A549 (cell line): ENCODE measurements around the gene ANKS1B.

Source experiments
- CBX2 ChIP-seq: fragments of 200-600 bp; sonication (generic); IDR thresholded peaks from 2 replicates; pipeline ENCODE4 v1.6.1; 2016; ENCODE audit warnings: low read depth, mild to moderate bottlenecking, borderline replicate concordance
- CHD2 ChIP-seq: fragments of 150-350 bp; IDR thresholded peaks from 2 replicates; pipeline ENCODE4 v1.6.1; 2014; ENCODE audit warnings: low read length; ENCODE audit not compliant: partially characterized antibody
- EHMT2 ChIP-seq: fragments of 200-600 bp; sonication (generic); IDR thresholded peaks from 2 replicates; pipeline ENCODE4 v1.6.1; 2016; ENCODE audit warnings: antibody characterized with exemption, low read depth, mild to moderate bottlenecking, moderate library complexity
- EP300 ChIP-seq, 2 experiments: fragments of >200 bp; sonication (Bioruptor Twin); formaldehyde crosslinking; IDR thresholded peaks; 2 replicates in 1 of 2; 3 replicates in 1 of 2; pipeline ENCODE4 v1.6.1; 2016 to 2017
- JUNB ChIP-seq: fragments of >200 bp; sonication (Bioruptor Twin); formaldehyde crosslinking; IDR thresholded peaks from 2 replicates; pipeline ENCODE4 v1.6.1; 2016
- KDM1A ChIP-seq: fragments of 200-600 bp; sonication (generic); IDR thresholded peaks from 2 replicates; pipeline ENCODE4 v1.6.1; 2016; ENCODE audit warnings: low read depth, mild to moderate bottlenecking
- NFE2L2 ChIP-seq: fragments of 150-350 bp; conservative IDR thresholded peaks from 2 replicates; pipeline ENCODE4 v1.6.1; 2014; ENCODE audit warnings: low read length
- POLR2A ChIP-seq: IDR thresholded peaks from 2 replicates; pipeline ENCODE4 v1.6.1; 2012; ENCODE audit warnings: mild to moderate bottlenecking, low read length
- POLR2AphosphoS2 ChIP-seq: conservative IDR thresholded peaks from 2 replicates; pipeline ENCODE4 v1.6.1; 2012; ENCODE audit warnings: low read length, improper control_type of control experiment, inconsistent platforms
- SREBF2 ChIP-seq: fragments of 450-650 bp; IDR thresholded peaks from 2 replicates; pipeline ENCODE4 v1.6.1; 2014; ENCODE audit warnings: mild to moderate bottlenecking, moderate library complexity
- TF ChIP-seq, protein P1 (sequence below): fragments of >200 bp; sonication (Bioruptor Twin); formaldehyde crosslinking; IDR thresholded peaks from 3 replicates; pipeline ENCODE4 v1.5.1; 2016
- TF ChIP-seq, protein P2 (sequence below): IDR thresholded peaks from 2 replicates; pipeline ENCODE4 v1.6.1; 2012
- TF ChIP-seq, protein P3 (sequence below): IDR thresholded peaks from 2 replicates; pipeline ENCODE4 v1.6.1; 2012
- TF ChIP-seq, protein P4 (sequence below): fragments of 200-600 bp; sonication (generic); IDR thresholded peaks from 2 replicates; pipeline ENCODE4 v1.6.1; 2016; ENCODE audit warnings: antibody characterized with exemption, mild to moderate bottlenecking, moderate library complexity

DNA sequence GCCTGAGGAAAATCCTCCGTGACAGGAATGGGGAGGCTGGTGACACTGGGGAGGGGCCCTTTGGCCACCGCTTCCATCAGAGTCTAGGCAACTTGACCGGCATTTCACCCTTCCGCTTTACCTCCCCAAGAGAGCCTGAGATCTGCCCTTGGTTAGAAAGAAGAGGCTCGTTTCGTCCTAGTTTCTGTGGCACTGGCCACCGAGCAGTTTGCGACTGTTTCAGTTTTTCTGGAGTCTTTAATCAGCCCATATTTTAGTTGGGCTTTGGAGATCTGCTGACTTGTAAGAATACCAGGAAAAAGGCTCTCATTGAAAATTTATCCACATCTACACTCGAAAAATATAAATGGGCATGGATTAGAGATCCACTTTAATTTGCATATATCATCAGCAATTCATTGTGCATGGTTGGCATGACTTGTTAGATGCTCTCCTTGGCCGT is 414 bp upstream of the ANKS1B start:
- TF ChIP-seq, protein P1, sequence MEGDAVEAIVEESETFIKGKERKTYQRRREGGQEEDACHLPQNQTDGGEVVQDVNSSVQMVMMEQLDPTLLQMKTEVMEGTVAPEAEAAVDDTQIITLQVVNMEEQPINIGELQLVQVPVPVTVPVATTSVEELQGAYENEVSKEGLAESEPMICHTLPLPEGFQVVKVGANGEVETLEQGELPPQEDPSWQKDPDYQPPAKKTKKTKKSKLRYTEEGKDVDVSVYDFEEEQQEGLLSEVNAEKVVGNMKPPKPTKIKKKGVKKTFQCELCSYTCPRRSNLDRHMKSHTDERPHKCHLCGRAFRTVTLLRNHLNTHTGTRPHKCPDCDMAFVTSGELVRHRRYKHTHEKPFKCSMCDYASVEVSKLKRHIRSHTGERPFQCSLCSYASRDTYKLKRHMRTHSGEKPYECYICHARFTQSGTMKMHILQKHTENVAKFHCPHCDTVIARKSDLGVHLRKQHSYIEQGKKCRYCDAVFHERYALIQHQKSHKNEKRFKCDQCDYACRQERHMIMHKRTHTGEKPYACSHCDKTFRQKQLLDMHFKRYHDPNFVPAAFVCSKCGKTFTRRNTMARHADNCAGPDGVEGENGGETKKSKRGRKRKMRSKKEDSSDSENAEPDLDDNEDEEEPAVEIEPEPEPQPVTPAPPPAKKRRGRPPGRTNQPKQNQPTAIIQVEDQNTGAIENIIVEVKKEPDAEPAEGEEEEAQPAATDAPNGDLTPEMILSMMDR = no peak
- no peak for TF ChIP-seq EP300 (IDR thresholded peaks at IDR 0.05)
- TF ChIP-seq, protein P2, sequence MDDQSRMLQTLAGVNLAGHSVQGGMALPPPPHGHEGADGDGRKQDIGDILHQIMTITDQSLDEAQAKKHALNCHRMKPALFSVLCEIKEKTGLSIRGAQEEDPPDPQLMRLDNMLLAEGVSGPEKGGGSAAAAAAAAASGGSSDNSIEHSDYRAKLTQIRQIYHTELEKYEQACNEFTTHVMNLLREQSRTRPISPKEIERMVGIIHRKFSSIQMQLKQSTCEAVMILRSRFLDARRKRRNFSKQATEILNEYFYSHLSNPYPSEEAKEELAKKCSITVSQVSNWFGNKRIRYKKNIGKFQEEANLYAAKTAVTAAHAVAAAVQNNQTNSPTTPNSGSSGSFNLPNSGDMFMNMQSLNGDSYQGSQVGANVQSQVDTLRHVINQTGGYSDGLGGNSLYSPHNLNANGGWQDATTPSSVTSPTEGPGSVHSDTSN = no peak
- TF ChIP-seq CBX2 = no peak
- no peak for TF ChIP-seq CHD2
- TF ChIP-seq EHMT2 = no peak
- TF ChIP-seq NFE2L2 = no peak
- TF ChIP-seq, protein P3, sequence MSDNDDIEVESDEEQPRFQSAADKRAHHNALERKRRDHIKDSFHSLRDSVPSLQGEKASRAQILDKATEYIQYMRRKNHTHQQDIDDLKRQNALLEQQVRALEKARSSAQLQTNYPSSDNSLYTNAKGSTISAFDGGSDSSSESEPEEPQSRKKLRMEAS = no peak
- no peak; the same call in 1 of the 2 replicates for TF ChIP-seq POLR2A
- no peak for TF ChIP-seq JUNB
- TF ChIP-seq POLR2AphosphoS2 = no peak
- TF ChIP-seq KDM1A = no peak
- TF ChIP-seq, protein P4, sequence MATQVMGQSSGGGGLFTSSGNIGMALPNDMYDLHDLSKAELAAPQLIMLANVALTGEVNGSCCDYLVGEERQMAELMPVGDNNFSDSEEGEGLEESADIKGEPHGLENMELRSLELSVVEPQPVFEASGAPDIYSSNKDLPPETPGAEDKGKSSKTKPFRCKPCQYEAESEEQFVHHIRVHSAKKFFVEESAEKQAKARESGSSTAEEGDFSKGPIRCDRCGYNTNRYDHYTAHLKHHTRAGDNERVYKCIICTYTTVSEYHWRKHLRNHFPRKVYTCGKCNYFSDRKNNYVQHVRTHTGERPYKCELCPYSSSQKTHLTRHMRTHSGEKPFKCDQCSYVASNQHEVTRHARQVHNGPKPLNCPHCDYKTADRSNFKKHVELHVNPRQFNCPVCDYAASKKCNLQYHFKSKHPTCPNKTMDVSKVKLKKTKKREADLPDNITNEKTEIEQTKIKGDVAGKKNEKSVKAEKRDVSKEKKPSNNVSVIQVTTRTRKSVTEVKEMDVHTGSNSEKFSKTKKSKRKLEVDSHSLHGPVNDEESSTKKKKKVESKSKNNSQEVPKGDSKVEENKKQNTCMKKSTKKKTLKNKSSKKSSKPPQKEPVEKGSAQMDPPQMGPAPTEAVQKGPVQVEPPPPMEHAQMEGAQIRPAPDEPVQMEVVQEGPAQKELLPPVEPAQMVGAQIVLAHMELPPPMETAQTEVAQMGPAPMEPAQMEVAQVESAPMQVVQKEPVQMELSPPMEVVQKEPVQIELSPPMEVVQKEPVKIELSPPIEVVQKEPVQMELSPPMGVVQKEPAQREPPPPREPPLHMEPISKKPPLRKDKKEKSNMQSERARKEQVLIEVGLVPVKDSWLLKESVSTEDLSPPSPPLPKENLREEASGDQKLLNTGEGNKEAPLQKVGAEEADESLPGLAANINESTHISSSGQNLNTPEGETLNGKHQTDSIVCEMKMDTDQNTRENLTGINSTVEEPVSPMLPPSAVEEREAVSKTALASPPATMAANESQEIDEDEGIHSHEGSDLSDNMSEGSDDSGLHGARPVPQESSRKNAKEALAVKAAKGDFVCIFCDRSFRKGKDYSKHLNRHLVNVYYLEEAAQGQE = no peak
- no peak for TF ChIP-seq SREBF2
